Measurements from ENCODE around the gene CRK.
"Not testable (repeated sequence)": the region's sequence is repeated elsewhere in the genome, so short reads cannot be mapped to it uniquely, and the experiment has no call there.

CRK gene

DNA sequence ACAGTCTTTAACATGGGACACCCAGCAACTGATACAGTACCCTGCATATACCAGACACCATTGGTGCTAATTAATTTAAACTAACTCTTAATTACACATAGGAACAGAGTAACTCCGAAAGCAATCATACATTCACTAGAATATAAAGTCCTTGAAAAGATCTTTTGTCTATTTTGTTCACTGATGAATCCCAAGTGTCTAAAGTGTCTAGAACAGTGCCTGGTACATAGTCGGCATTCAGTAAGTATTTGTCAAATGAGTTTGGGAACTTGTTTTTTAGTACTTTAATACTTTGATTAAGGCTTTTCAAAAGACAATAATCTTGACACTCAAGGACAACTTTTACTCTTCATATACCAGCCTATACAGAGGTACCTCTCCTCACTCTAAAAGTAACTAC is 69.8 kb downstream of the CRK start:
- in situ Hi-C loops (cut with MboI; ENCODE audit: low pct_unique_long_range_greater_than_20kb, low sequenced_read_pairs, unreplicated experiment), result no loop called here
- TF ChIP-seq, protein P1, sequence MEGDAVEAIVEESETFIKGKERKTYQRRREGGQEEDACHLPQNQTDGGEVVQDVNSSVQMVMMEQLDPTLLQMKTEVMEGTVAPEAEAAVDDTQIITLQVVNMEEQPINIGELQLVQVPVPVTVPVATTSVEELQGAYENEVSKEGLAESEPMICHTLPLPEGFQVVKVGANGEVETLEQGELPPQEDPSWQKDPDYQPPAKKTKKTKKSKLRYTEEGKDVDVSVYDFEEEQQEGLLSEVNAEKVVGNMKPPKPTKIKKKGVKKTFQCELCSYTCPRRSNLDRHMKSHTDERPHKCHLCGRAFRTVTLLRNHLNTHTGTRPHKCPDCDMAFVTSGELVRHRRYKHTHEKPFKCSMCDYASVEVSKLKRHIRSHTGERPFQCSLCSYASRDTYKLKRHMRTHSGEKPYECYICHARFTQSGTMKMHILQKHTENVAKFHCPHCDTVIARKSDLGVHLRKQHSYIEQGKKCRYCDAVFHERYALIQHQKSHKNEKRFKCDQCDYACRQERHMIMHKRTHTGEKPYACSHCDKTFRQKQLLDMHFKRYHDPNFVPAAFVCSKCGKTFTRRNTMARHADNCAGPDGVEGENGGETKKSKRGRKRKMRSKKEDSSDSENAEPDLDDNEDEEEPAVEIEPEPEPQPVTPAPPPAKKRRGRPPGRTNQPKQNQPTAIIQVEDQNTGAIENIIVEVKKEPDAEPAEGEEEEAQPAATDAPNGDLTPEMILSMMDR (IDR thresholded peaks at IDR 0.05; ENCODE audit: extremely low read depth, insufficient read depth, missing control alignments), result no peak
- DNase-seq (ENCODE audit: low spot score), result no peak

DNA sequence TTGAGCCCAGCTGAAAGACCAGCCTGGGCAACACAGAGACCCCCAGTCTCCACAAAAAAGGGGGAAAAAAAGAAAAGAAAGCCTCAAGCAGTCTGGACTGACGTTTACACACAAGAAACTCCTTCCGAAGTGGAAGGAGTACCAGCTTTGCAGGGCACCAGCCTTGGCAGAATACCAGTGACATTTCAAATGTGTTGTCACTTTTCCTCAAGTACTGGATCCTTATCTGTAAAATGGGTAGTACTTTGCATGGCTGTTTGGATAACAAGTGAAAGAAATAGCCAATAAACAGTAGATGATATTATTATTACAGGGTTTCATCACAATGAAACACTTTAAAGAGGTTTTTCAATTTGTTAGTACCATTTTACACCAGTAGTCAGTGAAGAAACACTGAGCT is 70.2 kb downstream of the CRK start:
- TF ChIP-seq, protein P1 (IDR thresholded peaks at IDR 0.05; ENCODE audit: extremely low read depth, insufficient read depth, missing control alignments), result no peak
- in situ Hi-C loops (cut with MboI; ENCODE audit: low pct_unique_long_range_greater_than_20kb, low sequenced_read_pairs, unreplicated experiment), result no loop called here
- DNase-seq (ENCODE audit: low spot score), result no peak

GRCh38 chr17:1384905-1385435 is 71.1 kb downstream of the CRK start:
- no peak for DNase-seq (ENCODE audit: low spot score)
- TF ChIP-seq, protein P1 (IDR thresholded peaks at IDR 0.05; ENCODE audit: extremely low read depth, insufficient read depth, missing control alignments), result no peak
- in situ Hi-C loops (cut with MboI; ENCODE audit: low pct_unique_long_range_greater_than_20kb, low sequenced_read_pairs, unreplicated experiment), result no loop called here

DNA sequence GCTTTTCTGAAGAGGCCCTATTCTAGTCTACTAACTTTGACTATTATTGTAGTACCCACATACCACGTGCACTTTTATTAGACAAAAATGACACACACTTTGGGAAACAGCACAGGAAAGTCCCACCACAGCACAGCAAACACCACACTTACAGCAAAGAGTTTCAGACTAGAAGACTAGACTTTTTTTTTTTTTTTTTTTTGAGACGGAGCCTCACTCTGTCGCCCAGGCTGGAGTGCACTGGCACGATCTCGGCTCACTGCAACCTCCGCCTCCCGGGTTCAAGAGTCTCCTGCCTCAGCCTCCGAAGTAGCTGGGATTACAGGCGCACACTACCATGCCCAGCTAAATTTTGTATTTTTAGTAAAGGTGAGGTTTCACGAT is 76.1 kb downstream of the CRK start:
- in situ Hi-C loops (cut with MboI; ENCODE audit: low pct_unique_long_range_greater_than_20kb, low sequenced_read_pairs, unreplicated experiment), result no loop called here
- peak; percentile 49 for DNase-seq (ENCODE audit: low spot score)
- TF ChIP-seq, protein P1 (IDR thresholded peaks at IDR 0.05; ENCODE audit: extremely low read depth, insufficient read depth, missing control alignments), result no peak

GRCh38 chr17:1379208-1379929 is 76.7 kb downstream of the CRK start:
- in situ Hi-C loops (cut with MboI; ENCODE audit: low pct_unique_long_range_greater_than_20kb, low sequenced_read_pairs, unreplicated experiment), result no loop called here
- TF ChIP-seq, protein P1 (IDR thresholded peaks at IDR 0.05; ENCODE audit: extremely low read depth, insufficient read depth, missing control alignments), result no peak

DNA sequence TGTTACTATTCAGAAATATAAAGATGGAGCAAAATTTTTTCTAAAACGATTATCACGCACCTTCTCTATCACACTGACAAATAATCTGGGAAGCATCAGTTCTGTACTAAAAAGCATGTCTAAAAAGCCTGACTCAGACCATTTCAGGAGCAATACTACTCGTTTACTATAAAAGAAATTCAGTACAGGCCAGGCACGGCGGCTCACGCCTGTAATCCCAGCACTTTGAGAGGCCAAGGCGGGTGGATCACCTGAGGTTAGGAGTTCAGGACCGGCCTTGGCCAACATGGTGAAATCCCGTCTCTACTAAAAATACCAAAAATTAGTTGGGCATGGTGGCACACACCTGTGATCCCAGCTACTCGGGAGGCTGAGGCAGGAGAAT is 77.6 kb downstream of the CRK start:
- in situ Hi-C loops (cut with MboI; ENCODE audit: low pct_unique_long_range_greater_than_20kb, low sequenced_read_pairs, unreplicated experiment); DNase-seq (ENCODE audit: low spot score): not testable (repeated sequence)

More at GRCh38 chr17:1379208-1379929, 76.7 kb downstream of the CRK start:
- DNase-seq (ENCODE audit: low spot score), result no peak

- TF ChIP-seq, protein P1 (IDR thresholded peaks at IDR 0.05; ENCODE audit: extremely low read depth, insufficient read depth, missing control alignments), result no peak
- no peak for DNase-seq (ENCODE audit: low spot score)
- in situ Hi-C loops (cut with MboI; ENCODE audit: low pct_unique_long_range_greater_than_20kb, low sequenced_read_pairs, unreplicated experiment), result no loop called here
Observed at GRCh38 chr17:1377334-1377733, 78.7 kb downstream of the CRK start.
